Activated naive CD8-positive, alpha-beta T cell treated with anti-CD3 and anti-CD28 coated beads, Interleukin-2, amount 50 U/mL, for 16 hours (primary cell): ENCODE results near the gene NUP210.

Experiments used
- DNase-seq: peaks from one replicate; pipeline ENCODE4 v3.0.0-alpha.2; 2020; ENCODE audit warnings: low read depth, low spot score

Gene NUP210

GRCh38 chr3:13323822-13324221 is 96.3 kb downstream of the NUP210 start:
- no peak for DNase-seq

DNA sequence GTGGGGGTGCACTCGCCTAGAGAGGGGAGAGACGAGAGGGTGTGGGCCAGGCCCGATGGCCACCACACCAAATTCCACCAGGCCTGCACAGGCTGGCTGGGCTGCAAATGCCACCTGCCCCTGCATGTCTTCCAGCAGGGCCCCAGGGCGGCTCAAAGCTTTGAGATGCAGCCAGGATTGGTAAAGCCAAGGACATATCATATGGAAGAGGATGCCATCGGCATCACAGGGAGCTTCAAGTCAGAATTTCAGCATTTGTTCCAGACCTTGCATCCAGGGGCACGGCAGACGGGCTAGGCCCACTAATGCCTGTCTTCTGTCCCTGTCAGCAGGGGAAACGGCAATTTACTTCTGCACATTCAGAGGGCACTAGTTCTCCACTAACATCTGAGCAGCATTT is 97.8 kb downstream of the NUP210 start:
- no peak for DNase-seq

- no peak for DNase-seq
Observed at GRCh38 chr3:13319564-13320220, 100.4 kb downstream of the NUP210 start.

DNA sequence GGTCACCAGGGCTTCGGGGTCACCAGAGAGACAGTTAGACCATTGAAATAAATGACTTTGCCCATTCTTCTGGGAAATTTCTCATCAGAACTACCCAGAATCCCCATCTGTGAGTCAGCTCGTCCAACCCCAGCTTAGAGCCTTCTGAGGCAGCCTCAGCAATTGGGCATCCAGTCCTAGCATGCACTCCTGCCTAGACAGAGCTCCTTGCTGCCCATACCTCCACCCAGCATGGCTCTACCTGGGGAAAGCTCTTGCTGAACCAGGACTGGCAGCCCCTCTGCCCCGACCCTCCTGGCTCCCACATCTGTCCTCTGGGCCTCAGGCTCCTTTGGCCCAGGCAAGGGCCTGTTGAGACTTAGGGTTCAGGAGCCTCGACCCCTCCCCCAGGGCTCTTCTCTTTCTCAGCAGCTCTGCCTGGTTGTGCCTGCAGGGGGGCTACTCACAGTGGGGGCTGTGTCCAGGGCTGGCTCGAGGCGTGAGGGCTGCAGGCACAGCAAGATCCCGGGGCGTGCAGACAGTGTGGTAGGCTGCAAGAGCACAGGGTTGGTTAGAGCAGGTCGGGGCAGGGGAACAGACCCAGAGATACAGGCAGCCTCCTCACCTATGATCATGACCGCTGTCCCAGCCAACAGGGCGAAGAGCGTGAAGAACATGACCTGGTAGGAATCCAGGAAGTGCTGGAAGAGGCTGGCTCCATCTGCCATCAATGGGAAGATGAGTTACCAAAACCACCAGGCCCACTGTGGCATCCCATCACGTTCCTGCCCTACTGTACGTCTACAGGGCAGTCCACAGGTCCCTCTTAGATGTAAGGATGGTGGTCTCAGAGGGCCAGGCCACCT is 101.3 kb downstream of the NUP210 start:
- DNase-seq = no peak

- DNase-seq = no peak
Observed at GRCh38 chr3:13317596-13318320, 102.4 kb downstream of the NUP210 start.

- no peak for DNase-seq
Observed at GRCh38 chr3:13316603-13317002, 103.5 kb downstream of the NUP210 start.

GRCh38 chr3:13314877-13315276 is 105.2 kb downstream of the NUP210 start:
- no peak for DNase-seq

DNA sequence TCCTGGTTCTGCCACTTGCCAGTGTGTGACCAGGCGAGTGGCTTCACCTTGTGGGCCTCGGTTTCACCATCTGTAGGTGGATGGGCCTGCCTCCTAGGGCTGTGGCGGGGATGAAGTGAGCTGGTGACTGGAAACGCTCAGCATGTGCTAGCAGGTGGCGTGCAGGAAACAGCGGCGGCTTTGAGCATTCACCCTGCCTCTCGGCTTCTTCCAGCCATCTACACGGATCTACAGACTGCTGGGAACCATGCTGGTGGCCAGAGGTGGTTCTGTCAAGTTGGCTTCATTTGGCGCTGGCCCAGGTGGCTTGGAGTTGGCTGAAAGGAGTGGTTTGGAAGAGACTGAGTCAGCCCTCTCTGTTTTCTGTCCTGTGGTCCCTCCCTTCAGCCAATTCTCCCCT is 106.3 kb downstream of the NUP210 start:
- DNase-seq = no peak

DNA sequence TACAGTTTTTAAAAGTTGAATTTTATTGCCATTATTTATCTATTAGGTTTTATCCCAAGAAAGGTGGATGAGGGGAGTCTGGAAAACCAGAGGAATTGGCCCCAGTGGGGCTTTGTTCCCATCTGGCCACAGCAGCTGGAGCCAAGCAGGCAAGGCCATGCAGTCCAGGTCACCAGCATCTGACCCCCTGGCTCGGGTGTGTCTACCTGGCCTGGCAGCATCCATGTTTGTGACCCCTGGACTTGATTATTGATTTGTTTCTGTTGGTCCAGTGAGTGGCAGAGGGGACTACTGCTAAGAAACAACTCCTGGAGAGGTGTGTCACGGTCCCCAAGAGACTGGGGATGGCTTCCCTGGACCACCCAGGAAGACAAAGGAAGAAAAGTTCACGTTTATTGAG is 111.1 kb downstream of the NUP210 start:
- no peak for DNase-seq

DNA sequence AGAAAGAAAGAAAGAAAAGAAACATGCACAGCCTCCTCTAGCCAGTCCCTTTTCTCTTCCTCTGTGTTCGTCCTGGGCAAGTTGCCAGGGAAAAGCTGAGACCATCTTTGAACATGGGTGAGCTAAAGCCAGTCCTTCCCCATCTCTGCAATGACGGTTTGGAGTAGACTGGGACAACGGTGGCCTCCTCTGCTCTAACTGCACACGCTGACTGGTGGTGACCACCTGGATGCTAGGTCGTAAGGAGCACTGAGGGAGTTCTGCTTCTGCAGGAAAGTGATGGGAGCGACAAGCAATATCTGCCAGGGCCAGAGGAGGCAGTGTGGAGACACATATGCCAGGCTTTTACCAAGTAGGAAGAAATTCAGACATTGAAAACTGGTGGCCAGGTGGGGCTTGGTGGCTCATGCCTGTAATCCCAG is 111.7 kb downstream of the NUP210 start:
- no peak for DNase-seq

DNA sequence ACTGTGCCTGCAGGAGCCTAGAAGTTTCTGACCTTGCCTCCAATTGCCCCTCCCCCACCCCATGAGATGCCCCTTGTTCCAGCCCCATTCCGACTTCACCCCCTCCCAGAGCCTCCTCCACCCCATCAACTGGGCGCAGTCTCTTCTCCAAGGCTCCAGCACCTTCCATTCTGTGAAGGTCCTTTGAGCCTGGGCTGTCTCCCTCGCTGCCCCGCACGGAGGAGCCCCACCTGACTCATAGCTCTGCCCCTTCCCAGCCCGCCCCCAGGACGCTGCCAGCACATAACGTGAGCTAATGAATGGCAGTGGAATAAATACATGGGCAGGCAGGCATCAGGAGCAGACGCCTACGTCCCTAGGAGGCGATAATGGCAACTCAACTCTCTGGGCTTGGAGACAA is 113.1 kb downstream of the NUP210 start:
- DNase-seq = no peak

GRCh38 chr3:13305623-13306022 is 114.5 kb downstream of the NUP210 start:
- DNase-seq = no peak

GRCh38 chr3:13303410-13303809 is 116.7 kb downstream of the NUP210 start:
- no peak for DNase-seq

- DNase-seq = no peak
Observed at GRCh38 chr3:13301286-13301987, 118.7 kb downstream of the NUP210 start.

DNA sequence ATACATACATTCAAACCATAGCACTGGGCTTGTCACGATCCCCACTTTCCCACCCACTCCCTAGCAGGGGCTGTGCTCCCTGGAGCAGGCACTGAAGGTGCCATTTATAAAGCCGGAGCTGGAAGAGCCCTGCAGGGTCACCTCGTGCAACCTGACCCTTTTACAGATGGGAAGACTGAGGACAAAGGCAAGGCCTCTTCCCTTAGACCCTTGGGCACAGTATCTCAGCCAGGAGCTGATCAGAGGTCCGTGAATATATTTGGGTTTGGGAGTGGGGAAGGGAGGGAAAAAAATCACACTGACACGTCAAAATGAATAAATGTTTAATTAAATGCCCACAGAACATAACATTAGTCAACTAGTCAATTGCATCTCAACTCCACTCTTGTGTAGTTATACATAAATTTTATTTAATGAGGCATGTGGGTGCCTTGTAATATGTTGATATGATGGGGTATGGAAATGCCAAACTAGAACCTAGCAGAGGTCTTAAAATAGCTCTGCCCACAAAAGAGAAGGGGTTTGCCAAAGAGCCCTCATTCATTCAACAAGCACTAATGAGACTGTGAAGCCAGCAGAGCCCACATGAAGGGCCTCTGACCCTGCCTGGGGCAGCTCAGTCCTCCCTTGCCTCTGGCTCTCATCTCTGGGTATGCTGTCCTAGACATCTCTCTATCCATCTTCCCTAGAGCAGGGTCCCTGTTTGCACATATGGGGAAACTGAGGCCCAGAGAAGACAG is 119.4 kb downstream of the NUP210 start:
- DNase-seq = no peak

DNA sequence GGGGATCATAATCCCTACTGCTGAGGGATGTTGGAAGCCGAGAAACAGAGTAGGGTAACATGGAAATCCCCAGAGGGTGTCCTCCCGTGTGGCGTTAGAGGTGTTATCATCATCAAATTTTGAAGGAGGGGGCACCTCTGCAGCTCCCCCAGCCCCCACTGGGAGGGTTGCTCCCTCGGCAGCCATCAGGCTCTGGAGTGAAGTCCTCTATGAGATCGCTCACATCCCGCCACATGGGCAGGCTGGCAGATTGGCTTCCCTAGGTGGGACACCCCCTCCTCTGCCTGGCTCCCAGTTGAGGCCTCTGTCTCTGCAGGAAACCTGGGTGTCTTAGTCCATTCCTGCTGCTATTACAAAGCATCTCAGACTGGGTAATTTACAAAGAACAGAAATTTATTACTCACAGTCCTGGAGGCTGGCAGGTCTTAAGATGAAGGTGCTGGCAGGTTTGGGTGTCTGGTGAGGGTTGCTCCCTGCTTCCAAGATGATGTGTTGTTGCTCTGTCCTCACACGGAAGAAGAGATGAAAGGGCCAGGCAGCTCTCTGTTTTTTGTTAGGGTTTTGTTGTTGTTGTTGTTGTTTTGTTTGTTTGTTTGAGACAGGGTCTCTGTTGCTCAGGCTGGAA is 120.5 kb downstream of the NUP210 start:
- no peak for DNase-seq

DNA sequence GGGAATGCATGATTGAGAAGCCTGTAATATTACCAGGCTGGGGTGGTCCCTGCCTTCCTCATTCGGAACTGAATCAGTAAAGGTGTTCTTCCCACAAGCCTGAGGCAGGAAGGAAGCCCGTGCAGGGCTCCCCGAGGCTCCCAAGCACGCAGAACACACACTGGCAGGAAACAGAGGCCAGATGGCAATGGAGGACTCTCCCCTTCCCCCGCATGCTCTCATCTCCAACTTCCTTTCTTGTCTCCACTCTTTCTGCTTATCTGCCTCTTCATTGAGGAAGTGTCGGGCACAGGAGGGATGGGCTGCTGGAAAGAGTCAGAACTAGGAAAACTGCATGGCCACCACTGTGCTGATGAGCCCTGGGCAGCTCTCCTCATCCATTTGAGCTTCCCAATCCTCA is 123.5 kb downstream of the NUP210 start:
- no peak for DNase-seq

DNA sequence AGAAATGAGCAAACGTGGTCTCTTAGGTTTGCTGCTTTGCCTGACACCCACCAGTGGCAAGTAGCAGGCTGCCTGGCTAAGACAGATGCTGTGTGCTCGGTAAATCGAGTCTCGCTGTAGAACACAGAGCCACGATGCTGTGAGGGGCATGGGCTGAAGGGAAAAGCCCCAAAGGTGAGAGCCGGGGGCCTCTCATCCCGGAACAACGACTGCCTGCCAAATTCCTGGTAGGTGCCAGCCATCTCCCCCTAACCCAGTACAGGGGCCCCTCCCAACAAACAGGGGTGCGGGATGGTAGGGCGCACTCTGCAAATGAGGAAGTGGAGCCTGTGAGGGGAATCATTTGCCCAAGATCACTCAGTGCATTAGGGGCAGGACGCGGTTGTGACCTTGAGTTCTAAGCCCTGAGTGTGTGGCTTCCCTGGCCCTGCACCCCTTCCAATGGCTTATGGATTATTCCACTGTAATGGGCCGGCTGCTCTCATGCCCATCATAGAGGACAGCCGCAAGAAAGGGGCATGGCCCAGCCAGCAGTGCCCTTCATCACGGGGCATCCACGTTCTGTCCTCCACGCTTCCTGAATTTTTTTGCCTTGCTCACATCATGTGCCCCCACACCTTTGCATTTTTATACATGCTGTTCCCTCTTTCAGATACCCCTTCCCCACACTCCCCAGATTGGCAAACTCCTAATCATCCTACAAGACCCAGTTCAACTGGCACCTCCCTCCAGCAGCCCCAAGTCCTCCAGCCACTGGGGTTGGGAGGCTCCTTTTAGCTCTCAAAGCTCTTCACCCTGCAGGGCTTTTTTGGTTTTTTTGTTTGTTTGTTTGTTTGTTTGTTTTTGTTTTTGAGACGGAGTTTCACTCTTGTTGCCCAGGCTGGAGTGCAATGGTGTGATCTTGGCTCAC is 125.4 kb downstream of the NUP210 start:
- no peak for DNase-seq

DNA sequence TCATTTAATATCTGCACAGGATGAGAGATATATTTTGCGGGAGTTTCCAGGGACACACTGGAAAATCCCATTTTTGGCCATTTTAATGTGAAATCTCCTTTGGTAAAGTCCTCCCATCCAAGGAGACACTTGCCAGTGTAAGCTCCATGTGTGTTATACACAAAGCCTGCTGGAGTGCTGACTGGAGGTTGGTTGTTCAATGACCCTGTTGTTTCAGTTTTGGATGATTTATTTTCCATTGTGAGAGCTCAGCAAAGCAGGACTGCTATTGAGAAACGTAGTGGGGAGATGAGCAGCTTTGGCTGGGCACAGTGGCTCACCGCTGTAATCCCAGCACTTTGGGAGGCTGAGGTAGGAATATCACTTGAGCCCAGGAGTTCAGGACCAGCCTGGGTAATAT is 127.7 kb downstream of the NUP210 start:
- no peak for DNase-seq

DNA sequence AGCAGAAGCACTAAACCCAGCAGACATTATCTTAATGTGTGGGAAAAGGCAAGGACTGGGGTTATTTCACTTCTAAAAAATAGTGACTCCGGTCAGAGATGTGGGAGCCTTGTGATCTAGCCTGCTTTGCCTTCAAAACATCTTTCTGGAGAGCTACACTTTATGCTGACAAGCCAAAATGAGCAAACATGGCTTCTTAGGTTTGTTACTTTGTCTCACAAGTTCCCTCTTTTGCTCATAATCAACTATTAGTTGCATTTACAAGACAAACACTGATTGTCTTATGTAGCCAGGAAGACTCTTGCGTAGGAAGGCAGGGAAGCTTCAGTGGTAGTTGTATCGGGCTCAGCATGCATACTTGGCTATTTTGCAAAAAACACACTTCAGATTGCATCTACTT is 129.2 kb downstream of the NUP210 start:
- DNase-seq = no peak
